Suprapubic skin (tissue), 4 donors: Measurements from ENCODE around the gene HNRNPA2B1. TPM values are rescaled to one million over a fixed set of nuclear protein-coding genes. Genes with fewer than 3 reads are reported as not detected.
"Not testable (repeated sequence)": the region's sequence is repeated elsewhere in the genome, so short reads cannot be mapped to it uniquely, and the experiment has no call there.

Experiments used
- DNase-seq, 2 donors: peaks; one replicate each; pipeline ENCODE4 v3.0.0-alpha.2; 2019; ENCODE audit warnings: low spot score in 2 of 2
- H3K27ac ChIP-seq: fragments of 200-600 bp; sonication (generic); one replicate; pipeline ENCODE4 v1.5.1; 2019
- H3K27me3 ChIP-seq: fragments of 200-600 bp; sonication (generic); one replicate; pipeline ENCODE4 v1.5.1; 2019
- H3K36me3 ChIP-seq: fragments of 200-600 bp; sonication (generic); one replicate; pipeline ENCODE4 v1.5.1; 2019
- H3K4me1 ChIP-seq: fragments of 200-600 bp; sonication (generic); one replicate; pipeline ENCODE4 v1.5.1; 2019
- H3K4me3 ChIP-seq: fragments of 200-600 bp; sonication (generic); one replicate; pipeline ENCODE4 v1.5.1; 2019; ENCODE audit warnings: mild to moderate bottlenecking
- H3K9me3 ChIP-seq: fragments of 200-600 bp; sonication (generic); one replicate; pipeline ENCODE4 v1.5.1; 2019
- CTCF ChIP-seq, 2 donors: fragments of 200-600 bp in 1 of 2; fragments of 450-650 bp in 1 of 2; sonication (generic) in 1 of 2; IDR thresholded peaks; one replicate each; pipeline ENCODE4 v1.5.1; 2016 to 2019; ENCODE audit warnings: antibody characterized with exemption in 2 of 2, mild to moderate bottlenecking in 1 of 2, moderate library complexity in 1 of 2
- EP300 ChIP-seq: sonication (generic); formaldehyde crosslinking; IDR thresholded peaks from one replicate; pipeline ENCODE4 v1.6.1; 2017; ENCODE audit warnings: antibody characterized with exemption
- POLR2A ChIP-seq, 2 donors: fragments of 450-650 bp; IDR thresholded peaks; one replicate each; pipeline ENCODE4 v1.6.1; 2017; ENCODE audit warnings: antibody characterized with exemption in 2 of 2, mild to moderate bottlenecking in 2 of 2, moderate library complexity in 2 of 2
- POLR2AphosphoS5 ChIP-seq, 3 donors: sonication (generic); formaldehyde crosslinking; IDR thresholded peaks; one replicate each; pipeline ENCODE4 v1.6.1; 2017; ENCODE audit warnings: antibody characterized with exemption in 3 of 3
- WGBS: methylation state at CpG from one replicate; pipeline ENCODE4 v1.1.5; 2018; 5-methylcytosine and 5-hydroxymethylcytosine counted together
- total RNA-seq, 4 donors: library from RNA; depleted of rRNA; stranded (reverse); fragments of >200 nt; gene quantifications; one replicate each; pipeline ENCODE4 v1.1.0, GENCODE V29; 2016

HNRNPA2B1 gene
- total RNA-seq, 4 donors from 2014 or later, result 88.2 to 228 (median 137) TPM

DNA sequence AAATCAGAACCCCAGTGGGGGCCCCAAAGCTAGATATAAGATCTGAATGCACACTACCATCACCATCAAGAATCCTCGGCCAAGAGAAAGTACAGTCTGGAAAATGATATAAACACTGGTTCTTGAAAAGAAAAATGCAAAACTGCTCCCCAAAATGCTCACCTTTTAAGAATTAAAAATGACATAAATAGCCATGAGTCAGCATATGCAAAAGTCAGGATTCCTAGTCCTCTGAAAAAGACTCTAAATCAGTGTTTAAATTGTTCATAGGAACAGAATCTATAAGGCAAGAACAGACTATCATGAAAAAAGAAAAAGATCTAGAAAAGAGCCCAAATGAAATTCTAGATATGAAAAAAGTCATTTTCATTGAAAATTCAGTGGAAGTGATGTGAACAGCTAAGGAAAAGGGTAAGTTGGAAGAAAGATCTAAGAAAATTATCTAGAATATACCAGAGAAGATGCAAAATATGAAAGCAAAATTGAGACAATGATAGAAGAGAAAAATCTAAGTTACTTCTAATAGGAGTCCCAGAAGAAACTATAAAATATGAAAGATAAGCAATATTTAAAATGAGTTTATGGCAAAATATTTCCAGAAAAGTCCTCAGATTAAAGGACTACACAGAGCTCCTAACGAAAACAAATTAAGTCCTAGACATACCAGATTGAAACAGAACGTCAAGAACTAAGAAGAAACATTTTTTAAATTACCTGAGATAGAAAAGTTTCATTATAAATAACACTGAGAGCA is 18.9 kb downstream of the HNRNPA2B1 start:
- no peaks in the 10 kb centered on the region for H3K4me1 ChIP-seq
- H3K36me3 ChIP-seq, result peaks cover 7% of the 10 kb centered on the region
- TF ChIP-seq EP300 (no peak), POLR2AphosphoS5 (IDR thresholded peaks at IDR 0.05) (no peak), CTCF (IDR thresholded peaks at IDR 0.05) (no peak), POLR2A (IDR thresholded peaks at IDR 0.05) (no peak)
- no peaks in the 10 kb centered on the region for H3K27me3 ChIP-seq
- no peaks in the 10 kb centered on the region for H3K9me3 ChIP-seq
- H3K4me3 ChIP-seq, result no peak overlapping the region
- H3K27ac ChIP-seq, result no peak overlapping the region
- WGBS, result 60% methylated on average over 3 of the region's 3 CpGs
- no peak for DNase-seq

DNA sequence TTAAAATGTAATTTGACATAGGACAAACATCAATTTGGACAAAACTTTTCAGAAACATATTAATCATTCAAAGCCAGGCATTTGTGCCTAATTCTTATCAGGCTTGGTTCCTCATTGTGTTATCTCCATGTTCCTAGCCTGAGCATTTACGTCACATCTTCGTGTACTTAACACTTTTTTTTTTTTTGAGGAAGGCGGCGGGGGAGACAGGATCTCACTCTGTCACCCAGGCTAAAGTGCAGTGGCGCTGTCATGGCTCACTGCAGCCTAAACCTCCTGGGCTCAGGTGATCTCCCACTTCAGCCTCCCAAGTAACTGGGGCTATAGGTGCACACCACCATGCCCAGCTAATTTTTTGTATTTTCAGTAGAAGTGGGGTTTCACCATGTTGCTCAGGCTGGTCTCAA is 19.8 kb downstream of the HNRNPA2B1 start:
- no peaks in the 10 kb centered on the region for H3K9me3 ChIP-seq
- DNase-seq, result no peak
- H3K27ac ChIP-seq, result no peak overlapping the region
- no peaks in the 10 kb centered on the region for H3K4me1 ChIP-seq
- no peak for TF ChIP-seq EP300
- TF ChIP-seq CTCF (IDR thresholded peaks at IDR 0.05), result no peak
- no peak for TF ChIP-seq POLR2AphosphoS5 (IDR thresholded peaks at IDR 0.05)
- no peak for TF ChIP-seq POLR2A (IDR thresholded peaks at IDR 0.05)
- no peaks in the 10 kb centered on the region for H3K27me3 ChIP-seq
- 62% methylated on average over 5 of the region's 5 CpGs for WGBS
- no peak overlapping the region for H3K4me3 ChIP-seq
- peaks cover 7% of the 10 kb centered on the region for H3K36me3 ChIP-seq

DNA sequence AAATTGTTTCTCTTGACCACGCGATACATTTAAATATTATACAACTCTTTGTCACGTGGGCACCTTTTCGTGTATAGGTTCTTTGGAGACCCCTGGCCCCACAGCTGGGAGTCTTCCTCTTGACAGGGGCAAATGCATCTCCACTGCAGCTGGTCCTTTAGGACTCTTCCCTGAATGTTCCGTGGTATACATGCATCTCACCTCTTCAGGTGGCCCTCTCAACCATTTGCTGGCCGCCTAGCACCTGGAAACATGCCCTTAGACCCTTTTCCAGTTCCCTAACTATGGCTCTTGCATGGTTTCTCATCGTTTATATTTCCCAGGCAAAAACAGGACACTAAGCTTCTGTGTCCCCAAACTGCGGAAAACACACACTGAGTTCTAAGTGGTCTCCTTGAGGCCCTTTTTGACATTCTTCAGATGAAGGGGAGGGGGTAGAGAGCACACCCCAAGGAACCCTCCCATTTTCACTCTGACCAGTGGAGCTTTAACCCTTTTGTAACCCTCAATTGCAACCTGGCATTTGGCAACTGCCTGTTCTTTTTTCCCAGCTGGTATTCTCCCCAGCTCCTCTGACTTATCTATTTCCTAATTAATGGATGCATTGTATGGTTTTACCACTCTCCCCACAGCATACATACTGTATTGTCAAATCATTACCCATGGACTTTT is 20.6 kb downstream of the HNRNPA2B1 start:
- Histone ChIP-seq H3K27ac (no peak overlapping the region), H3K36me3 (peaks cover 1% of the 10 kb centered on the region), H3K9me3 (no peaks in the 10 kb centered on the region), H3K4me3 (no peak overlapping the region), H3K4me1 (no peaks in the 10 kb centered on the region), H3K27me3 (no peaks in the 10 kb centered on the region)
- TF ChIP-seq POLR2AphosphoS5 (IDR thresholded peaks at IDR 0.05) (no peak), EP300 (no peak), CTCF (IDR thresholded peaks at IDR 0.05) (no peak), POLR2A (IDR thresholded peaks at IDR 0.05) (no peak)
- WGBS, result 61% methylated on average over 8 of the region's 8 CpGs
- no peak for DNase-seq

- H3K27me3 ChIP-seq, result no peaks in the 10 kb centered on the region
- WGBS, result 77% methylated on average over 5 of the region's 5 CpGs
- no peak for DNase-seq
- H3K27ac ChIP-seq, result no peak overlapping the region
- H3K4me1 ChIP-seq, result no peaks in the 10 kb centered on the region
- TF ChIP-seq POLR2A (IDR thresholded peaks at IDR 0.05) (no peak), POLR2AphosphoS5 (IDR thresholded peaks at IDR 0.05) (no peak), EP300 (no peak), CTCF (IDR thresholded peaks at IDR 0.05) (no peak)
- H3K9me3 ChIP-seq, result no peaks in the 10 kb centered on the region
- no peak overlapping the region for H3K4me3 ChIP-seq
- no peaks in the 10 kb centered on the region for H3K36me3 ChIP-seq
These were observed 21.1 kb downstream of the HNRNPA2B1 start for GRCh38 chr7:26179422-26179821.

DNA sequence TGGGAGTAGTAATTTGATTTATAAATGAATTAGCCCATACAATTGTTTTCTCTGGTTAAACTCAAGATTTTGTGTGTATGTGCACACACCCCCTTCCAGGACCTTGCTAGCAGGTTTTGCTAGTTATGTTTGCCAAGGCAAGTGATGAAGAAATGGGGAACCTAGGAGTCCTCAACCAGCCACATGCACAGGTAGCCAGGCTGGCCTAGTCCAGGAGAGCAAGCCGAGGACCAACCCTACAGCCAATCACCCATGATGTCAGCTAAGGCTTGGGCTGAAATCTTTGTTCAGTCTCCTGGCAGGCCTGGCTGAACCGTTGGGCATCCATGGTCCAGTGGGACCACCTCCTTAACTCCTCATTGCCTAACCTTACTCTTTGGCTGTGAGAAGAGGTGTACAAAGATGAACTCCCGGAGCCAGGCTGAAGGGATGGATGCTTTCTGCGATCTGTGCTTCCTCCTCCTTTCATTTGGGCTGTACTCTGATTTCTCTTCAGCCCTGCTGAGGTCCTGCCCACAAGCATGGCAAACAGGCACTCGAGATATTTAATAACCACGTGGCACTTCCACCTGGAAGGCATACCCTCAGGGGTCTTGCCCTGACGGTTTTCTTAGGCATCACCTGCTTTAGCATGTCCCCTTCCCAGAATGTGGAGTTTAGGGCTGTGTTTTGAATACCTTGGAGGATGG is 22.1 kb downstream of the HNRNPA2B1 start:
- 68% methylated on average over 7 of the region's 7 CpGs for WGBS
- H3K27me3 ChIP-seq, result no peaks in the 10 kb centered on the region
- H3K27ac ChIP-seq, result no peak overlapping the region
- TF ChIP-seq EP300 (no peak), POLR2A (IDR thresholded peaks at IDR 0.05) (no peak), CTCF (IDR thresholded peaks at IDR 0.05) (no peak), POLR2AphosphoS5 (IDR thresholded peaks at IDR 0.05) (no peak)
- DNase-seq, result no peak
- H3K4me1 ChIP-seq, result no peaks in the 10 kb centered on the region
- no peaks in the 10 kb centered on the region for H3K9me3 ChIP-seq
- H3K4me3 ChIP-seq, result no peak overlapping the region
- H3K36me3 ChIP-seq, result no peaks in the 10 kb centered on the region

DNA sequence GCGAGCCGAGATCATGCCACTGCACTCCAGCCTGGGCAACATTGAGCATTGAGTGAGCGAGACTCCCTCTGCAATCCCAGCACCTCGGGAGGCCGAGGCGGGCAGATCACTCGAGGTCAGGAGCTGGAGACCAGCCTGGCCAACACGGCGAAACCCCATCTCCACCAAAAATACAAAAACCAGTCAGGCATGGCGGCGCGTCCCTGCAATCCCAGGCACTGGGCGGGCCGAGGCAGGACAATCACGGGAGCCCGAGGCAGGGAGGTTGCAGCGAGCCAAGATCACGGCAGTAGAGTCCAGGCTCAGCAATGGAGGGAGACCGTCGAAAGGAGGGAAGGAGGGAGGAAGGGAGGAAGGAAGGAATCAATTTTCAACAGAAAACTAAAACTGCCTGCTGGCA is 23.3 kb downstream of the HNRNPA2B1 start:
- not testable (repeated sequence) for H3K36me3 ChIP-seq, H3K9me3 ChIP-seq, H3K27ac ChIP-seq, H3K27me3 ChIP-seq, H3K4me1 ChIP-seq, H3K4me3 ChIP-seq, DNase-seq
- 89% methylated on average over 17 of the region's 20 CpGs for WGBS

GRCh38 chr7:26176696-26177095 is 23.9 kb downstream of the HNRNPA2B1 start:
- not testable (repeated sequence) for H3K27ac ChIP-seq, H3K36me3 ChIP-seq, DNase-seq, H3K4me1 ChIP-seq, H3K4me3 ChIP-seq, H3K9me3 ChIP-seq, H3K27me3 ChIP-seq
- no CpG with 5 or more reads among the region's 26 CpGs for whole genome bisulfite sequencing
